CD4-positive, CD25-positive, alpha-beta regulatory T cell (primary cell): Measurements from ENCODE around the gene IFI44. TPM values are rescaled to one million over a fixed set of nuclear protein-coding genes. Genes with fewer than 3 reads are reported as not detected.

ENCODE experiments used
- ATAC-seq, 2 donors: fragments of 150-1000 bp; cut with Tn5 transposase; one replicate each; pipeline ENCODE4 v1.10.0; 2021; ENCODE audit warnings: low read depth in 2 of 2, moderate number of reproducible peaks in 2 of 2, moderate library complexity in 1 of 2
- DNase-seq, 3 donors: peaks; one replicate each; pipeline versions ENCODE4 v3.0.0 to v3.0.0-alpha.2; 2012 to 2022; ENCODE audit warnings: mixed read lengths in 1 of 3
- H3K27ac ChIP-seq: one replicate; pipeline ENCODE4 v1.7.0; 2013; ENCODE audit warnings: mild to moderate bottlenecking, low read length; ENCODE audit not compliant: insufficient read depth, poor library complexity, severe bottlenecking
- H3K27me3 ChIP-seq: one replicate; pipeline ENCODE4 v1.7.0; 2013; ENCODE audit warnings: low read length; ENCODE audit not compliant: control insufficient read depth, insufficient read depth
- H3K36me3 ChIP-seq: one replicate; pipeline ENCODE4 v1.7.0; 2013; ENCODE audit warnings: mild to moderate bottlenecking, low read length, moderate library complexity; ENCODE audit not compliant: control insufficient read depth, insufficient read depth
- H3K4me1 ChIP-seq: 2 replicates; pipeline ENCODE4 v1.7.0; 2013; ENCODE audit warnings: mild to moderate bottlenecking, low read length; ENCODE audit not compliant: insufficient read depth, control insufficient read depth, poor library complexity, severe bottlenecking
- H3K4me3 ChIP-seq: one replicate; pipeline ENCODE4 v1.7.0; 2013; ENCODE audit warnings: low read depth, mild to moderate bottlenecking, low read length, moderate library complexity
- H3K9me3 ChIP-seq, 2 experiments: 1 replicate in 1 of 2; 2 replicates in 1 of 2; pipeline ENCODE4 v1.7.0; 2013; ENCODE audit warnings: low read length in 2 of 2, mild to moderate bottlenecking in 1 of 2, moderate library complexity in 1 of 2; ENCODE audit not compliant: control insufficient read depth in 2 of 2
- H3K27ac Mint-ChIP-seq, 3 donors: one replicate each; pipeline ENCODE4 v1.8.0; 2020 to 2022; ENCODE audit warnings: mild to moderate bottlenecking in 3 of 3, mixed read lengths in 3 of 3, moderate library complexity in 2 of 3
- H3K27me3 Mint-ChIP-seq: one replicate; pipeline ENCODE4 v1.8.0; 2022; ENCODE audit warnings: mild to moderate bottlenecking, mixed read lengths
- H3K36me3 Mint-ChIP-seq: one replicate; pipeline ENCODE4 v1.8.0; 2020; ENCODE audit warnings: mixed read lengths
- H3K4me1 Mint-ChIP-seq, 4 donors: one replicate each; pipeline ENCODE4 v1.8.0; 2020 to 2022; ENCODE audit warnings: mixed read lengths in 4 of 4, mild to moderate bottlenecking in 1 of 4
- H3K4me3 Mint-ChIP-seq, 4 donors: one replicate each; pipeline ENCODE4 v1.8.0; 2020 to 2022; ENCODE audit warnings: mild to moderate bottlenecking in 4 of 4, mixed read lengths in 4 of 4, moderate library complexity in 3 of 4
- H3K9me3 Mint-ChIP-seq, 7 donors: one replicate each; pipeline ENCODE4 v1.8.0; 2020 to 2022; ENCODE audit warnings: mixed read lengths in 7 of 7, mild to moderate bottlenecking in 3 of 7, moderate library complexity in 2 of 7
- polyA plus RNA-seq, 4 donors: library from polyadenylated mRNA; unstranded; fragments of 300-500 nt; fragmentation: Illumina TruSeq; gene quantifications; one replicate each; pipeline ENCODE4 v1.2.3, GENCODE V29; 2021
- total RNA-seq: library from RNA; stranded (reverse); gene quantifications from one replicate; pipeline ENCODE4 v1.2.3, GENCODE V29; 2022

Gene IFI44, protein sequence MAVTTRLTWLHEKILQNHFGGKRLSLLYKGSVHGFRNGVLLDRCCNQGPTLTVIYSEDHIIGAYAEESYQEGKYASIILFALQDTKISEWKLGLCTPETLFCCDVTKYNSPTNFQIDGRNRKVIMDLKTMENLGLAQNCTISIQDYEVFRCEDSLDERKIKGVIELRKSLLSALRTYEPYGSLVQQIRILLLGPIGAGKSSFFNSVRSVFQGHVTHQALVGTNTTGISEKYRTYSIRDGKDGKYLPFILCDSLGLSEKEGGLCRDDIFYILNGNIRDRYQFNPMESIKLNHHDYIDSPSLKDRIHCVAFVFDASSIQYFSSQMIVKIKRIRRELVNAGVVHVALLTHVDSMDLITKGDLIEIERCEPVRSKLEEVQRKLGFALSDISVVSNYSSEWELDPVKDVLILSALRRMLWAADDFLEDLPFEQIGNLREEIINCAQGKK
- 53.9 TPM for total RNA-seq
- polyA plus RNA-seq = 10 to 100 TPM; 10.2 to 31.4 (median 19.4) TPM

DNA sequence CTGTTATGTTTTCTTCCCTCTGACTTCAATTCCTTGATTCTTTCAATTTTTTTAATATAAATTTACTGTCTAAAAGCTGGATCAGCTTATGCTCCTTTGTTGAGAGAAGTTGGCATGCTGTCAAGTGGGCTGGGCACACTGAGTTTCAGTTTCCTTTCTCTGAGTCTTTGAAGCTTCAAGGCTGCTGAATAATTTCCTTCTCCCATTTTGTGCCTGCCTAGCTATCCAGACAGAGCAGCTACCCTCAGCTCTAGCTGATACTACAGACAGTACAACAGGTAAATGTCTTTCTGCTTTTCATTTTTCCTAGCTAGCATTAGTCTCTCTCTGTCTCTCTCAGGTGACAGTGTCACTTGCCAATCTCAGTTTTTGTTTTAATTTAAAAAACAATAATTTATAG is at the start of gene IFI44:
Gene IFI44, plus strand, starts transcription at position 204 of the 400 bp plus-strand sequence. CDS start 365 bp downstream, outside the sequence.
- H3K27me3 Mint-ChIP-seq = no peaks in the 10 kb centered on the region
- peaks cover 10 to 71% (median 55%) of the 10 kb centered on the region in 4 donors for H3K4me1 Mint-ChIP-seq
- DNase-seq = peak; percentile 57 to 80 (median 72)

DNA sequence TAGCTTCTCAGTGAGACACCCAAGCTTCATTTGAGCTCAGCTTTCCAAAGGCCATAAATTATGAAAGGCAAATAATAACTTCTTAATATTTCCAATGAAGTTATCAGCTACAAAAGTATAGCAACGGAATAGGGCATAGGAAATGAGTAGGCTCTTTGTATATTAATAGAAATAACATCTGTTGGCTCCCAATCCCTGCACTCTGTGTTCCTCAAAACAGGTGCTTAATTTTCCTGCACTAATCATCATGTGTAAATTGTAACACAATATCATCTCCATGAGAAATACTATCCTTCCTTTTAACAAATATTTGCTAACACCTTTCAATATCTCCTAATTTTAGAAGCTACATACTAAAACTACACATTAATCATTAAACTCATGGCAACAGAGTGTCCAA is 48.6 kb upstream of the IFI44 start:
- no peak for ATAC-seq
- no peak for DNase-seq
- no peaks in the 10 kb centered on the region for H3K9me3 Mint-ChIP-seq
- Histone ChIP-seq H3K4me3 (no peak overlapping the region), H3K4me1 (no peaks in the 10 kb centered on the region), H3K9me3 (no peaks in the 10 kb centered on the region), H3K27me3 (peaks cover 4% of the 10 kb centered on the region), H3K36me3 (no peaks in the 10 kb centered on the region), H3K27ac (no peak overlapping the region)
- H3K36me3 Mint-ChIP-seq = no peaks in the 10 kb centered on the region
- no peak overlapping the region for H3K4me3 Mint-ChIP-seq
- H3K27ac Mint-ChIP-seq = no peak overlapping the region
- no peaks in the 10 kb centered on the region for H3K4me1 Mint-ChIP-seq
- peaks cover 5% of the 10 kb centered on the region for H3K27me3 Mint-ChIP-seq

More for the DNA sequence above, at the start of gene IFI44:
- peak within 1 kb of the TSS; percentile 88 to 96 (median 95) for H3K27ac Mint-ChIP-seq
- H3K4me3 Mint-ChIP-seq = peak within 1 kb of the TSS; percentile 82 to 93 (median 92)
- peak; percentile 79 to 81 for ATAC-seq
- Histone ChIP-seq H3K36me3 (no peaks in the 10 kb centered on the region), H3K27me3 (no peaks in the 10 kb centered on the region), H3K4me3 (peak within 1 kb of the TSS; percentile 92), H3K27ac (peak within 1 kb of the TSS; percentile 65), H3K9me3 (peaks cover 0 to 5% of the 10 kb centered on the region in 2 experiments), H3K4me1 (peaks cover 34% of the 10 kb centered on the region)
- peaks cover 0 to 11% (median 4%) of the 10 kb centered on the region in 7 donors for H3K9me3 Mint-ChIP-seq
- H3K36me3 Mint-ChIP-seq = peaks cover 6% of the 10 kb centered on the region

DNA sequence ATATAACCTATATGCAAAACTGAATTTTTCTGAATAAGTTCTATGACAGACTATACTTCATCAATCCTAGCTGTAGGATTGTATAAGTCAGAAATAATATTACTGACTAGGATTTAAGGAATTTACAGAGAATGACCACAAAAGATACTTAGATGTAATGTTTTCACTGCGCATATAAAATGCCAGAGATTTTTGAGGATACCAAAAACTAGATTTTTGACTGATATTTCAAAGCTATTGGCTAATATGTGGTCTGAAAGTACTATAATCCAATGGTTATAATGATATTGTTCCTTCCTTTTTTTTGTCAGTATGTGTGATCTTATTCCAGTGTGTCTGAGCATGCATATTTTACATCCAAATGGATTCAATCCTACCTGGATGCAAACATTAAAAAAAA is 46.4 kb upstream of the IFI44 start:
- H3K9me3 Mint-ChIP-seq = no peaks in the 10 kb centered on the region
- no peaks in the 10 kb centered on the region for H3K36me3 ChIP-seq

DNA sequence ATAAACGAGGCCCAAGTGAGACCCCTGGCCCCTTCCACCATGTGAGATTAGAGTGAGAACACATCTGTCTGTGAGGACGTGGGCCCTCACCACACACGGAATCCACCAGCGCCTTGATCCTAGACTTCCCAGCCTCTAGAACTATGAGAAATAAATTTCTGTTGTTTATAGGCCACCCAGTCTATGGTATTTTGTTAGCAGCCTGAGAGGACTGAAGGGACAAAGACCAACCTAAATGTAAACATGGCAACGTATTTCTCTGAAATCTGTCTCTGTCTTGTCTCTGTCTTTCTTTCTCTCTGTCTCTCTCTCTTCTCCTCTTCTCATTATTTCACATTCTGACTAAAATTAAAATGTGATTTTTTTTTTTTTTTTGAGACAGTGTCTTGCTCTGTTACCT is 45.0 kb upstream of the IFI44 start:
- DNase-seq (no peak), ATAC-seq (no peak)
- no peaks in the 10 kb centered on the region for H3K9me3 ChIP-seq
- no peak overlapping the region for H3K4me3 ChIP-seq
- no peak overlapping the region for H3K27ac ChIP-seq
- no peaks in the 10 kb centered on the region for H3K9me3 Mint-ChIP-seq
- H3K36me3 Mint-ChIP-seq = no peaks in the 10 kb centered on the region
- no peak overlapping the region for H3K4me3 Mint-ChIP-seq
- no peak overlapping the region for H3K27ac Mint-ChIP-seq
- H3K4me1 ChIP-seq = no peaks in the 10 kb centered on the region
- H3K27me3 Mint-ChIP-seq = peaks cover 7% of the 10 kb centered on the region
- no peaks in the 10 kb centered on the region for H3K4me1 Mint-ChIP-seq
- H3K27me3 ChIP-seq = peaks cover 4% of the 10 kb centered on the region
- H3K36me3 ChIP-seq = no peaks in the 10 kb centered on the region

More for the DNA sequence above, 46.4 kb upstream of the IFI44 start:
- H3K27me3 ChIP-seq = peaks cover 4% of the 10 kb centered on the region
- DNase-seq = no peak
- Mint-ChIP-seq H3K36me3 (no peaks in the 10 kb centered on the region), H3K27ac (no peak overlapping the region), H3K4me3 (no peak overlapping the region), H3K4me1 (no peaks in the 10 kb centered on the region), H3K27me3 (peaks cover 5% of the 10 kb centered on the region)
- no peak overlapping the region for H3K27ac ChIP-seq
- no peak for ATAC-seq
- no peaks in the 10 kb centered on the region for H3K9me3 ChIP-seq
- no peaks in the 10 kb centered on the region for H3K4me1 ChIP-seq
- no peak overlapping the region for H3K4me3 ChIP-seq

DNA sequence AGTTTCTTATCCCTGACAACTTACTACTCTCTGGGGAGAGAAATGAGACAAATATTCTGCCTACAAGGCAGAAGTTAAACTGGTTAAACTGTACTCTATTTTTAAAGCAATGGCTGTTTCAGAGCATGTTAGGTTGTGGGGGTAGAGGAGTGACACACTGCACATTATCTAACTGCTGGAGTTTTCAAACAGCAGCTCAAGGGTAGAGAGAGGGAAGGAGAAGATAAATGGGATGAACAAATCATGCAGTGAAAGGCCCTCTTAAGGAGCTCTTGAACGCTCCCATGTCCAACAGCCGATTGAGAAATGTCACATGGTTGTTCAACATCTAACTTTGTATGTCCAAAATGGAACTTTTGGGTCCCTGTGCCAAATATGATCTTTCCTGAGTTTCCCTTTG is 43.4 kb upstream of the IFI44 start:
- H3K27ac ChIP-seq = no peak overlapping the region
- H3K27me3 ChIP-seq = peaks cover 4% of the 10 kb centered on the region
- DNase-seq (no peak), ATAC-seq (no peak)
- no peaks in the 10 kb centered on the region for H3K36me3 ChIP-seq
- H3K4me3 ChIP-seq = no peak overlapping the region
- no peaks in the 10 kb centered on the region for H3K36me3 Mint-ChIP-seq
- H3K27ac Mint-ChIP-seq = no peak overlapping the region
- H3K4me3 Mint-ChIP-seq = no peak overlapping the region
- H3K9me3 Mint-ChIP-seq = no peaks in the 10 kb centered on the region
- H3K4me1 Mint-ChIP-seq = no peaks in the 10 kb centered on the region
- no peaks in the 10 kb centered on the region for H3K4me1 ChIP-seq
- no peaks in the 10 kb centered on the region for H3K9me3 ChIP-seq
- peaks cover 12% of the 10 kb centered on the region for H3K27me3 Mint-ChIP-seq

DNA sequence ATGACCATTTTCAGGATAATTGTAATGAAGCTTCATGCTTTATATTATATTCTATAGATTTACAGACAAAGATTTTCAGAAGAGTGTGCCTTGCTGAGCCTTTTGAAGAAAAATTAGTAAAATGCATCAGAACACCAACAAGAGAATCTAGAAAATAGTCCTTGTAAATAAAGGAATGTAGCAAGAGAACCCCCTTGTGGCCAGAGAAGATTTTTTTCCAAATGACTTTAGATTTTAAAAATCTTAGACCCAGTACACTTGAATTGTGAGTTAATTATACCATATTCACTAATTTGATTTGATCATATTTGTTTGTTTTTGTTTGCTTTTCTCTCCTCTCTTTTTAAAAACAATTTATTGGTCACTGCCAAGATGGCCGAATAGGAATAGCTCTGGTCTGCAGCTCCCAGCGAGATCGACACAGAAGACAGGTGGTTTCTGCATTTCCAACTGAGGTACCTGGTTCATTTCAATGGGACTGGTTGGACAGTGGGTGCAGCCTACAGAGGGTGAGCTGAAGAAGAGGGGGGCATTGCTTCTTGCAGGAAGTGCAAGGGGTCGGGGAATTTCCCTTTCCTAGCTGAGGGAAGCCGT is 42.2 kb upstream of the IFI44 start:
- Mint-ChIP-seq H3K4me1 (no peaks in the 10 kb centered on the region), H3K9me3 (no peaks in the 10 kb centered on the region), H3K27me3 (peaks cover 12% of the 10 kb centered on the region), H3K36me3 (no peaks in the 10 kb centered on the region), H3K4me3 (no peak overlapping the region), H3K27ac (no peak overlapping the region)
- DNase-seq (peak in 1 of 3 donors; percentile 13), ATAC-seq (no peak)
- H3K27me3 ChIP-seq = peaks cover 1% of the 10 kb centered on the region
- no peaks in the 10 kb centered on the region for H3K4me1 ChIP-seq
- H3K4me3 ChIP-seq = no peak overlapping the region
- H3K9me3 ChIP-seq = no peaks in the 10 kb centered on the region
- no peaks in the 10 kb centered on the region for H3K36me3 ChIP-seq
- H3K27ac ChIP-seq = no peak overlapping the region

DNA sequence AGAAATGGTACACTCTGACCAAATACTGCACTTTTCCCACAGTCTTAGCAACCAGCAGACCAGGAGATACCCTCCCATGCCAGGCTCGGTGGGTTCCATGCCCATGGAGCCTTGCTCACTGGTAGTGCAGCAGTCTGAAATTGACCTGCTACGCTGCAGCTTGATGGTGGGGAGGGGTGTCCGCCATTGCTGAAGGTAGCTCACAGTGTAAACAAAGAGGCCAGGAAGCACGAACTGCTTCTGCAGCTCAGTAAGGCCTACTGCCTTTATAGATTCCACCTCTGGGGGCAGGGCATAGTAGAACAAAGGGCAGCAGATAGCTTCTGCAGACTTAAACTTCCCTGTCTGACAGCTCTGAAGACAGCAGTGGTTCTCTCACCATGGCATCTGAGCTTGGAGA is 41.7 kb upstream of the IFI44 start:
- Mint-ChIP-seq H3K36me3 (no peaks in the 10 kb centered on the region), H3K27ac (no peak overlapping the region), H3K4me3 (no peak overlapping the region), H3K4me1 (no peaks in the 10 kb centered on the region), H3K27me3 (peaks cover 12% of the 10 kb centered on the region), H3K9me3 (no peaks in the 10 kb centered on the region)
- Histone ChIP-seq H3K9me3 (no peaks in the 10 kb centered on the region), H3K27ac (no peak overlapping the region), H3K36me3 (no peaks in the 10 kb centered on the region), H3K4me3 (no peak overlapping the region), H3K27me3 (peaks cover 1% of the 10 kb centered on the region), H3K4me1 (no peaks in the 10 kb centered on the region)
- no peak for DNase-seq
- peak; percentile 34 to 43 for ATAC-seq
